Stimulated activated CD4-positive, alpha-beta T cell treated with anti-CD3 and anti-CD28 coated beads, Interleukin-2, amount 100 ng/mL, for 4 hours (primary cell): ENCODE results near the gene GPR37L1.
"Not testable (repeated sequence)": the region's sequence is repeated elsewhere in the genome, so short reads cannot be mapped to it uniquely, and the experiment has no call there.

ENCODE experiments used
- DNase-seq: peaks from one replicate; pipeline ENCODE4 v3.0.0-alpha.2; 2020; ENCODE audit warnings: low read depth

The GPR37L1 gene

DNA sequence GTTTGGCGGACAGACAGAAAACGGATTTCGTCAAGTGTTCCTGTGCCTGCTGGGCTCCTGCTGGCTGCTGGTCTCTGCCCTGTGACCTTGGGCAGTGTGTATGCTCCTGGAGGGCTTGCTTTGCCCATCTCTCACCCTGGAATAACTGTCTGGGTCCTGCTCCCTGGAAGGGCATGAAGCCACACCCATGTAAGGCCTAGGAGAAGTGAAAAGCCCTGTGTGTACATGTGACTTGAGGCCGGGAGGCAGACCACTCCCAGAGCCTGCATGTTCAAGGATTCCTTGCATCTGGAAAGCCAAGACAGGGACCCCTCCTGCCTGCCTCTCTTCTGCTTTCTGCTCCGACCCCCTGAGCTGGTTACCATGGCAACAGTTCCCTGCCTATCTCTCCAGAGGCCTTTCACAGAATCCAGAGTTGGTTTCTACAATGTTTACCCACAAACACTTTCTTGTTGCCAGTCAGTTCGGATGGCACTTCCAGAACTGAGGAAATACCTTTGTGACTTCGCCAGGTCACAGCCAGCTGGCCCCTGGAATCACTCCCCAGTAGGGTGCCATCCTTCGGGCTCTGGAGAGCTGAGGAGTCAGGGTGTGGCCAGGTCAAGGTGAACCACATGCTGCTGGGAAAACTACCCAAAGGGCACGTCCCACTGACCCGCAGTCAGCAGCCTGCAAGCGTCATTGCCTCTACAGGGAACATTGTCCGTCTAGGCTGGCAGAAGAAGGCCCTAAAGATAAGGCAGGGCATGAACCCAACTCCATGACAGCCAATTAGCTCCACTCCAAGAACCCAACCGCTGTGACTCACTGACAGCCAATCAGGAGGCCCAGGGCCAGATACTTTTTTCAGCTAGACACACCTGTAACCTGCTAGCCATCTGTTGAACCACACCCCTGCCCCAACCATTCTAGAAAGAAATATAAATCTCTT is 14.7 kb upstream of the GPR37L1 start:
- DNase-seq = no peak

DNA sequence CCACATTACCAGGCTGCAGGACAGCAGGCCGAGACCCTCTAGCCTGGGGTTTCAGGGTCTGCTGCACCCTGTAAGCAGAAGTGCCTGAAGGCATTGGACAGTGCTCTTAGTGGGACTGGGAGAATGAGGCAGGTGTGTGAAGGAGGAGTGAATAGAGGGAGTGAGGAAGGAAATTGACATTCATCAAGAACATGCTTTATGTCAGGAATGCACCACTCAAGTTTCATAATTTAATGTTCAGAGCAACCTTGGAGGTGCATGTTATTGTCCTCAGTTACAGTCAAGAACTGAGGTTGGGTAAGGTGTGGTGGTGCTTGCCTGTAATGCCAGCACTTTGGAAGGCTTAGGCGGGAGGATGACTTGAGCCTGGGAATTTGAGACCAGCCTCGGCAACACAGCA is 11.7 kb upstream of the GPR37L1 start:
- DNase-seq = no peak

- not testable (repeated sequence) for DNase-seq
These were observed 11.1 kb upstream of the GPR37L1 start for GRCh38 chr1:202111589-202111988.

- DNase-seq = no peak
These were observed 9.6 kb upstream of the GPR37L1 start for GRCh38 chr1:202112859-202113689.

GRCh38 chr1:202113690-202114300 is 8.9 kb upstream of the GPR37L1 start:
- no peak for DNase-seq

GRCh38 chr1:202116287-202116686 is 6.4 kb upstream of the GPR37L1 start:
- no peak for DNase-seq

GRCh38 chr1:202117898-202118371 is 4.8 kb upstream of the GPR37L1 start:
- no peak for DNase-seq

GRCh38 chr1:202121006-202121405 is 1.7 kb upstream of the GPR37L1 start:
- DNase-seq = no peak

DNA sequence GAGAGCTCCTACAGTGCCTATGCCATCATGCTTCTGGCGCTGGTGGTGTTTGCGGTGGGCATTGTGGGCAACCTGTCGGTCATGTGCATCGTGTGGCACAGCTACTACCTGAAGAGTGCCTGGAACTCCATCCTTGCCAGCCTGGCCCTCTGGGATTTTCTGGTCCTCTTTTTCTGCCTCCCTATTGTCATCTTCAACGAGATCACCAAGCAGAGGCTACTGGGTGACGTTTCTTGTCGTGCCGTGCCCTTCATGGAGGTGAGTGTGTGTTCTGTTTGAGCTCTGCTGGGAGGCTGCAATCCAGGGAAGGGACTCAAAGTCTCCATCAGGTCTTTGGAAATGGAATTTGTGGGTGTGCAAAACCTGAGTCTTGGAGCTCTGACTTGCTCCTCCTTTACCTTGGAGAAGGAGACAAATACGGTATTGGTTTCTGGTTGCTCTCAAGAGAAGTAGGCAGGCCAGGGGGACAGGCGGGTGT is 658 bp downstream of the GPR37L1 start:
- no peak for DNase-seq

DNA sequence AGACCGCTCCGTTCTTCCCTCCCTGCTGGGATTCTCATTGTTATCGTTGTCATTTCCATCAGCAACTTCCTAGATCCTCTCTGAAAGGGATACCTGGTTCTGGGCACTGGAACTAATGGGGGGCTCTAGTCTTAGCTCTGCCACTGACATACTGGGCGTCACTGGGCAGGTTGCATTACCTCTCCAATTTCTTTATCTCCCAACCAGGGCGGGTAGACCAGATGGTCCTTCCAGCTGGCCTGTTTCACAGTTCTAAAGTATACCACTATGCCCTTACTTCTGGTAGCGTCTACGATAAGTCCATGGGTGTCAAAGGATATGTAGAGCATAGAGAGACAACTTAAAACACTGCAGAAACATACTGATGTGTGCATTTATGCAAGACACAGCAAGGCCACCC is 1.4 kb downstream of the GPR37L1 start:
- no peak for DNase-seq

GRCh38 chr1:202125611-202126010 is 2.9 kb downstream of the GPR37L1 start:
- no peak for DNase-seq

DNA sequence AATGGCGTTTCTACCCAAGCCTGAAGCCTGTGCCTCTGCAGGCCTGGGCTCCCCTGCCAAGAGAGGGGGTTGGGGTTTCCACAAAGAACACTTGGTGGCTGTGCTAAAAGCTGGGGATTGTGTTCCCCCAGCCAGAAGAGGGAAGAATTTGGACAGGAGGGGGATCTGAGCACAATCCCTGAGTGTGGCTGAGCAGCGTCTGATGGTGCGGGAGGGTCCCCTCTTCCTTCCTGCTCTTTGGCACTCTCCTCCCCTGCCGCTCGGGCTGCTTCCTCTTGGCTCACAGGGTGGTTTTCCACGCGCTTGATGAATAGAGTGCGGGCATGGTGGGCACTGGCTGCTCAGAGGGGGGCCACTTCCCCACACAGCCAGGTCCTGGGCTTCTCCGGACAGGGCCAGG is 3.7 kb downstream of the GPR37L1 start:
- no peak for DNase-seq

- no peak for DNase-seq
These were observed 4.3 kb downstream of the GPR37L1 start for GRCh38 chr1:202127061-202127460.

DNA sequence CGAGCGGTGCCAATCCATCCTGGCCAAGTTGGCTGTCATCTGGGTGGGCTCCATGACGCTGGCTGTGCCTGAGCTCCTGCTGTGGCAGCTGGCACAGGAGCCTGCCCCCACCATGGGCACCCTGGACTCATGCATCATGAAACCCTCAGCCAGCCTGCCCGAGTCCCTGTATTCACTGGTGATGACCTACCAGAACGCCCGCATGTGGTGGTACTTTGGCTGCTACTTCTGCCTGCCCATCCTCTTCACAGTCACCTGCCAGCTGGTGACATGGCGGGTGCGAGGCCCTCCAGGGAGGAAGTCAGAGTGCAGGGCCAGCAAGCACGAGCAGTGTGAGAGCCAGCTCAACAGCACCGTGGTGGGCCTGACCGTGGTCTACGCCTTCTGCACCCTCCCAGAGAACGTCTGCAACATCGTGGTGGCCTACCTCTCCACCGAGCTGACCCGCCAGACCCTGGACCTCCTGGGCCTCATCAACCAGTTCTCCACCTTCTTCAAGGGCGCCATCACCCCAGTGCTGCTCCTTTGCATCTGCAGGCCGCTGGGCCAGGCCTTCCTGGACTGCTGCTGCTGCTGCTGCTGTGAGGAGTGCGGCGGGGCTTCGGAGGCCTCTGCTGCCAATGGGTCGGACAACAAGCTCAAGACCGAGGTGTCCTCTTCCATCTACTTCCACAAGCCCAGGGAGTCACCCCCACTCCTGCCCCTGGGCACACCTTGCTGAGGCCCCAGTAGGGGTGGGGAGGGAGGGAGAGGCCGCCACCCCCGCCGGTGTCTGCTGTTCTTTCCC is 5.3 kb downstream of the GPR37L1 start:
- DNase-seq = no peak

DNA sequence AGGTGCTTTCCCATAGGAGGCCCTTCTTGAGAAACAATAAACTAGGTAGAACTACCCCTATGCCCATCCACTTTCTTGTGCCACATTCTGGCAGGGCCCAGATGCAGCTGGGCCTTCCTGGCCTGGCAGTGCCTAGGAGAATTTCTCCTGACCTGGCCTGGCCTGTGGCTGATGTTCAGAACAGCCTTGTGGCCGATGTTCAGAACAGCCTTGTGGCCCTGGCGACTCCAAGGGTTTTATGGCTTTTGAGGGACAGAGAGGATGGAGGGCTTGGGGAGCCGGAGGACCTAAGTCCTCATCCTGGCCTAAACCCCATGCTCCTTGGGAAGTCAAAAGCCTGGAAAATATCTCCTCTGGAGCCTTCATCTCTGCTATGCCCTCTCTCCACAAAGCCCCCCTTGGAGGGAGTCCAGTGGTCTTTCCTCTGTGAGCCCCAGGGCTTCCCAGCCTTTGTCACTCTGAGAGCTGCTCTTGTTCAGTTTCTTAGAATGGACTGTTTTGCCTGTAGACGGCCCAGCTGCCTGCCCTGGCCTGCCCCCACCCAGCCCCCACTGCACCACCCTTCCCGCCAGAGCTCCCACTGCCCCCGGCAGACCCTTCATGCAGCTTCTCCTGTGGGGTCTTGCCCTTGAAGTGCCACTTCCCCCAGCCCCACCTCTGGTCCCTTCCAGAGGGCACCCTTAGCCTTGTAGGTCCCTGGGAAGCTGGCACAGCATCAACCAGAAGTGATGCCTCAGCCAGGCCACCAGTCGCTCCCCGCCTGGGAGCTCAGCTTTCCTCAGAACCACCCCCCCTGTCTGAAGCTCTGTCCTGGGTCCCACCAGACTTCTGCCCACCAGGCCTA is 7.0 kb downstream of the GPR37L1 start:
- DNase-seq = no peak

DNA sequence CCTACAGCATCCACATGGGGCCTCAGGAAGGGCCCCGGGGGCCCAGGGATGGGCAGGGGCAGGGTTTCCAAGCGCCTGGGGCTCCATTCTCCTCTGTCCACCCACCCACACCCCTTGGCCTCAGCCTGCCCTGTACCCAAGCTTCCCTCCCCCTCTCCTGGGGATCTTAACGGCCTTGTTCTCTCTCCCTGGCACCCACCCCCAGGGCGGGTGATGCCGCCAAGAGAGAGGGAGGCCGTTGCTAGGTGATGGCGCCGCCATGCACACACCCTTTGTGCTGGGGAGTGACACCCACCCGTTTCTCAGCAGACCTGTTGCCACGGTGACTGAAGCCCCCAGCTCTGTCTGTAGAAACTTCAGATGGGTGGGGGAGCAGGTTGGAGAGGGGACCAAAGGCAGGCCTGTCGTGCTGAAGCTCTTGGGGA is 7.6 kb downstream of the GPR37L1 start:
- no peak for DNase-seq

DNA sequence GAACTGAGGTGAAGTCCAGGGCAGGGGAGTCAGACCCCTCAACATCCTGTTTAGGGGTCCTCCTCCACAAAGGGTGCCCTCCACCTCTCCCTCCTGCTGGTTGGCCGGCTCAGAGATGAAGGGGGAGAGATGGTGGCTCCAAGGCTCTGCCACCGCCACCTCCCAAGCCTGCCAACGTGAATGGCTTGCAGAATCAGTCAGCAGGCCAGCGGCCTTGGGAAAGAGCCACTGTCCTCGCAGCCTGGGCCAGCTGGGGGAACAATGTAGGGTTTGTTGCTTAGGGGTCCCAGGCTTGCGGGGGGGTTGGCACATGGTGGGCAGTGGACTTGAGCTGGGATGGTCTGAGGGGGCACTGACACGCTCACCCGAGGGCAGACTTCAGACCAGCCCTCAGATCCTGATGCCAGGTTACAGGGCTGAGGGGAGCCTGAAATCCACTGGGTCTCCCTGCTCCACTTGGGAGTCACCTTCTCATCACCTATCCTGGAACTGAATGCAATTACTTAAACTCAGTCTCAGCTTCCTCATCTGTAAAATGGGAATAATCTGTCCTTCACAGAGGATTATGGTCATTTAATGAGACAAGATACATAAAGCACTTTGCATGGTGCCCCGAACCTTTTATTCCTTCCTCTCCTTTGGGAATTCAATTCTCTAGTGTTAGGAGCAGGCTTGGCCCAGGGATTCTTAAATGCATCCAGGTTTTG is 8.3 kb downstream of the GPR37L1 start:
- DNase-seq = no peak

GRCh38 chr1:202131956-202132821 is 9.5 kb downstream of the GPR37L1 start:
- DNase-seq = no peak

GRCh38 chr1:202133001-202133400 is 10.3 kb downstream of the GPR37L1 start:
- no peak for DNase-seq
